Natural killer cell (primary cell): Measurements from ENCODE around the gene PIK3R5. TPM values are rescaled to one million over a fixed set of nuclear protein-coding genes. Genes with fewer than 3 reads are reported as not detected.

ENCODE experiments used
- ATAC-seq, 3 donors: fragments of 150-1000 bp in 2 of 3; fragments of 200-7000 bp in 1 of 3; cut with Tn5 transposase; 1 replicate in 1 of 3; 2 replicates in 2 of 3; pipeline ENCODE4 v1.10.0; 2021; ENCODE audit warnings: mild to moderate bottlenecking in 2 of 3, moderate library complexity in 2 of 3
- DNase-seq, 2 donors: peaks; one replicate each; pipeline versions ENCODE4 v3.0.0 to v3.0.0-alpha.2; 2013 to 2021; ENCODE audit warnings: mixed read lengths in 1 of 2
- H3K27ac ChIP-seq: one replicate; pipeline ENCODE4 v1.5.1; 2013; ENCODE audit warnings: mild to moderate bottlenecking, low read length
- H3K27me3 ChIP-seq: one replicate; pipeline ENCODE4 v1.6.1; 2013; ENCODE audit warnings: low read length; ENCODE audit not compliant: control insufficient read depth, insufficient read depth
- H3K36me3 ChIP-seq: one replicate; pipeline ENCODE4 v1.6.1; 2013; ENCODE audit warnings: low read length; ENCODE audit not compliant: control insufficient read depth, insufficient read depth
- H3K4me1 ChIP-seq: one replicate; pipeline ENCODE4 v1.6.1; 2013; ENCODE audit warnings: low read length; ENCODE audit not compliant: control insufficient read depth, insufficient read depth
- H3K4me3 ChIP-seq: one replicate; pipeline ENCODE4 v1.5.1; 2013; ENCODE audit warnings: low read length
- H3K9me3 ChIP-seq: one replicate; pipeline ENCODE4 v1.6.1; 2013; ENCODE audit warnings: low read length; ENCODE audit not compliant: control insufficient read depth, insufficient read depth
- H3K27ac Mint-ChIP-seq, 2 donors: one replicate each; pipeline ENCODE4 v1.8.0; 2022; ENCODE audit warnings: mild to moderate bottlenecking in 2 of 2, mixed read lengths in 2 of 2, moderate library complexity in 1 of 2
- H3K27me3 Mint-ChIP-seq, 2 donors: one replicate each; pipeline ENCODE4 v1.8.0; 2022; ENCODE audit warnings: low read depth in 2 of 2, mixed read lengths in 2 of 2
- H3K36me3 Mint-ChIP-seq: one replicate; pipeline ENCODE4 v1.8.0; 2022; ENCODE audit warnings: mixed read lengths
- H3K4me1 Mint-ChIP-seq, 2 donors: one replicate each; pipeline ENCODE4 v1.8.0; 2022; ENCODE audit warnings: mixed read lengths in 2 of 2
- H3K4me3 Mint-ChIP-seq: one replicate; pipeline ENCODE4 v1.8.0; 2022; ENCODE audit warnings: mild to moderate bottlenecking, moderate library complexity, mixed read lengths
- H3K9me3 Mint-ChIP-seq, 2 donors: one replicate each; pipeline ENCODE4 v1.8.0; 2022; ENCODE audit warnings: mixed read lengths in 2 of 2
- WGBS: methylation state at CpG from one replicate; pipeline ENCODE4 v1.1.7; 2013; ENCODE audit warnings: missing lambda C conversion rate; ENCODE audit not compliant: insufficient coverage; 5-methylcytosine and 5-hydroxymethylcytosine counted together
- intact Hi-C: fragments of 100-400 bp; cut with micrococcal nuclease; formaldehyde crosslinking; loops from one replicate; pipeline ENCODE4 v1.14.2; 2022
- total RNA-seq, 4 donors: library from RNA; stranded (reverse); fragments of 120-200 nt in 1 of 4; gene quantifications; one replicate each; pipeline versions ENCODE4 v1.2.3 to v1.2.4, GENCODE V29; 2013 to 2022
- TF ChIP-seq, protein P1 (sequence below): fragments of 200-600 bp; IDR thresholded peaks from one replicate; pipeline ENCODE4 v1.8.0; 2022; ENCODE audit warnings: antibody characterized with exemption

PIK3R5 gene
- total RNA-seq, 3 donors from 2014 or later (not counting 1 experiment from before 2014, with no cell fraction given) = 254 to 364 (median 348) TPM

- Histone ChIP-seq H3K4me3 (no peak overlapping the region), H3K36me3 (peaks cover 88% of the 10 kb centered on the region), H3K4me1 (no peaks in the 10 kb centered on the region), H3K27me3 (no peaks in the 10 kb centered on the region), H3K27ac (no peak overlapping the region), H3K9me3 (no peaks in the 10 kb centered on the region)
- no peaks in the 10 kb centered on the region for H3K27me3 Mint-ChIP-seq
- TF ChIP-seq, protein P1, sequence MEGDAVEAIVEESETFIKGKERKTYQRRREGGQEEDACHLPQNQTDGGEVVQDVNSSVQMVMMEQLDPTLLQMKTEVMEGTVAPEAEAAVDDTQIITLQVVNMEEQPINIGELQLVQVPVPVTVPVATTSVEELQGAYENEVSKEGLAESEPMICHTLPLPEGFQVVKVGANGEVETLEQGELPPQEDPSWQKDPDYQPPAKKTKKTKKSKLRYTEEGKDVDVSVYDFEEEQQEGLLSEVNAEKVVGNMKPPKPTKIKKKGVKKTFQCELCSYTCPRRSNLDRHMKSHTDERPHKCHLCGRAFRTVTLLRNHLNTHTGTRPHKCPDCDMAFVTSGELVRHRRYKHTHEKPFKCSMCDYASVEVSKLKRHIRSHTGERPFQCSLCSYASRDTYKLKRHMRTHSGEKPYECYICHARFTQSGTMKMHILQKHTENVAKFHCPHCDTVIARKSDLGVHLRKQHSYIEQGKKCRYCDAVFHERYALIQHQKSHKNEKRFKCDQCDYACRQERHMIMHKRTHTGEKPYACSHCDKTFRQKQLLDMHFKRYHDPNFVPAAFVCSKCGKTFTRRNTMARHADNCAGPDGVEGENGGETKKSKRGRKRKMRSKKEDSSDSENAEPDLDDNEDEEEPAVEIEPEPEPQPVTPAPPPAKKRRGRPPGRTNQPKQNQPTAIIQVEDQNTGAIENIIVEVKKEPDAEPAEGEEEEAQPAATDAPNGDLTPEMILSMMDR = no peak
- peaks cover 7 to 19% of the 10 kb centered on the region in 2 donors for H3K4me1 Mint-ChIP-seq
- no peak for ATAC-seq
- H3K27ac Mint-ChIP-seq = peak overlapping the region; percentile 26 to 57
- intact Hi-C loops = no loop called here
- no peak overlapping the region for H3K4me3 Mint-ChIP-seq
- 98% methylated on average over 14 of the region's 14 CpGs for WGBS
- peaks cover 8% of the 10 kb centered on the region for H3K36me3 Mint-ChIP-seq
- no peak for DNase-seq
- H3K9me3 Mint-ChIP-seq = no peaks in the 10 kb centered on the region
Observed at GRCh38 chr17:8889458-8890210, 75.9 kb downstream of the PIK3R5 start.

GRCh38 chr17:8888704-8889302, 76.7 kb downstream of the PIK3R5 start:
- Mint-ChIP-seq H3K4me1 (peaks cover 9 to 20% of the 10 kb centered on the region in 2 donors), H3K9me3 (no peaks in the 10 kb centered on the region), H3K27ac (peak overlapping the region; percentile 26 to 57), H3K4me3 (no peak overlapping the region), H3K36me3 (peaks cover 10% of the 10 kb centered on the region), H3K27me3 (no peaks in the 10 kb centered on the region)
- no peaks in the 10 kb centered on the region for H3K9me3 ChIP-seq
- ATAC-seq (no peak), DNase-seq (no peak)
- H3K27ac ChIP-seq = no peak overlapping the region
- no peak overlapping the region for H3K4me3 ChIP-seq
- H3K36me3 ChIP-seq = peaks cover 89% of the 10 kb centered on the region
- H3K27me3 ChIP-seq = no peaks in the 10 kb centered on the region
- TF ChIP-seq, protein P1 = no peak
- intact Hi-C loops = no loop called here
- WGBS = 94% methylated on average over 8 of the region's 8 CpGs
- no peaks in the 10 kb centered on the region for H3K4me1 ChIP-seq

DNA sequence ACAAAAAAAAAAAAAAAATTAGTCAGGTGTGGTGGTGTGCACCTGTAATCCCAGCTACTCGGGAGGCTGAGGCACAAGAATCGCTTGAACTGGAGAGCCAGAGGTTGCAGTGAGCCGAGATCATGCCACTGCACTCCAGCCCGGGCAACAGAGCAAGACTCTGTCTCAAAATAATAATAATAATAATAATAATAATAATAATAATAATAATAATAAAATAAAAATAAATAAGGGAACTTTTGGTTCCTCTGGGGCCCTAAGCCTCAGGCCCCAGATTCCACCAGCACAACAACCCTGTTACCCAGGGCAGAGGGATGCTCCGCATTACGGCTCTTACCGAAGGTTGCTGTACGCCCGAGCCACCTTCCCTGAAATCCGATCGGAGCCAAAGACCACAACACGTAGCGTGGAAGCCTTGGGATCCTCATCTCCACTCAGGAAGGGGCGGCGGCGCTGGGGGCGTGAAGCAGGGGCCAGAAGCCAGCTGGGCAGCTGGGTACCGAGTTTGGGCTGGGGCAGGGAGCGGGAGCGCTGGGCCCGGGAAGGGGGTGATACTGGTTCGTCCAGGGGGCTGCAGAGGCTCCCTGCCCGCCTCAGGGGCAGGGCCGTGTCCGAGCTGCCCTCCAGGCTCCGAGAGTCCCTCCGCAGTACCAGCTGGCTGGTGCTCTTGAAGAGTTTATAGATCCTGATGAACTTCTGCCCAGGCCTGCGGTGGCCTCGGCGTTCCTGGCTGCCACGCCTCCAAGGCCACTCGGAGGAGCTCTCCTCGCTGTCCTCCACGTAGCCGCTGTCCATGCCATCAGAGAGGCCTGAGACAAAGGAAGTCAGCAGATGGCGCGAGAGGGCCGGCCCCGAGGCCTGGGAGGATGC, 77.4 kb downstream of the PIK3R5 start:
- Mint-ChIP-seq H3K9me3 (no peaks in the 10 kb centered on the region), H3K4me3 (no peak overlapping the region), H3K4me1 (peaks cover 14 to 24% of the 10 kb centered on the region in 2 donors), H3K27ac (no peak overlapping the region), H3K36me3 (peaks cover 16% of the 10 kb centered on the region), H3K27me3 (no peaks in the 10 kb centered on the region)
- H3K36me3 ChIP-seq = peaks cover 89% of the 10 kb centered on the region
- intact Hi-C loops = no loop called here
- H3K9me3 ChIP-seq = no peaks in the 10 kb centered on the region
- H3K27ac ChIP-seq = no peak overlapping the region
- no peaks in the 10 kb centered on the region for H3K4me1 ChIP-seq
- ATAC-seq (no peak), DNase-seq (no peak)
- H3K27me3 ChIP-seq = no peaks in the 10 kb centered on the region
- H3K4me3 ChIP-seq = no peak overlapping the region
- WGBS = 97% methylated on average over 38 of the region's 39 CpGs
- TF ChIP-seq, protein P1 = no peak
